ENCODE data around the gene P4HA2.

DNA sequence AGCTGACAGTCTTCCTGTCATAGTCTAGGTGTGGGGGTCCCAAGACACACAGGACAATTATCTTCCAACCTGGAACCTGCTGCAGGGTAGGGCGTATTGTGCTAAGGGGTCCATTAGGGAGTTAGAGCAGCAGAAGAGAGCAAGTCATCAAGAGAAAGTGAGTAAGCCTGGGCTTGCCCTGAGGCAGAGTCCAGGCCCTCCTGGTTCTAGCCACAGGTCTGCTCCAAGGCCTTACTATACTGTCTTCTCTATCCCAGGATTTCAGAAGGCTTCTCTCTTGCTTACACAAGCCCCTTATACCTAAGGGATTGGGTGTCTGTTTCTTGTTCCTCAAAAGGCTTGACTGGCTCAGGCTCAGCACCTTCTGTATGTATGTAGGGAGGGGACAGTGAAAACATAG lies 7.7 kb downstream of the P4HA2 start:
- TF ChIP-seq E2F3 (CRISPR knock-in tag; IDR thresholded peaks at IDR 0.05) (no peak), MAFK (IDR thresholded peaks at IDR 0.05; ENCODE audit: low read length) (no peak)

Measured in K562 (cell line).